Fibroblast of skin of left biceps (primary cell): ENCODE results near the gene RASSF8.

Experiments
- DNase-seq, 2 experiments: peaks; one replicate each; pipeline ENCODE4 v3.0.0-alpha.2; 2013; ENCODE audit warnings: low read depth in 2 of 2

The RASSF8 gene

DNA sequence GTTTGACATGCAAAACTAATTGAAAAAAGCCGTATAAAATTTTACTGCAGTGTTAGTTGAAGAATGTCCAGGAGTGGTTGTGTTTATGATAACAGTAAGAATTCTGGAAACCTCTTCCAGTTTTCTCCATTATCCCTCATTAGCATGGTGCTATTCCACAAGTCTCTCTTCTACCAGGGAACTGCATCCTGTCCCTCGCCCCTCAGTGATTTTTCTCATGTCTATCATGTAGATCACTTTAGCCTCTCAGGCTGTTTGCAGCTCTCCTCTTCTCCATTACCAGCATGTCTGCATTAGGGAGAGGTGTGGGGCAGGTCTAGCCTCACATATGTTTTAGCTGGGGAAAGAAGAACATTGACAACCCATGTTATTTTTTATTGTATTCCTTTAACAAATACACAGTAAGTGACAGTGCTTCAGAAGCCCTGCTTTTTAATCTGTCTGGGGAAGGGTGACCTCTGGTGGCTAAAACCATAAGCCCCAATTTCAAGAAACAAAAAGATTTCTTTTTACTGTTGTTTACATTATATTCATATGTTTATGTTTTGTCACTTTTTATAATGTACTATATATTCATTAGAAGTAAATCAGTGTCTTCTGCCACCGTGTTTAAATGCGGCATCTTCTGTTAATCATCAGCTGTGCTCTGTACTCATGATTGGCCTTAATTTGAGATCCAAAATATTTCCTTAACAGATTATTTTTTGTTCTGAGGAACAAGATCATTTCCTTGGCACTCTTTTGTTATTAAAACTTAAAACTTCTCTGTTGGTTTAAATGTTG, 70.7 kb downstream of the RASSF8 start:
- DNase-seq: peak in 1 of 2 experiments; percentile 24

DNA sequence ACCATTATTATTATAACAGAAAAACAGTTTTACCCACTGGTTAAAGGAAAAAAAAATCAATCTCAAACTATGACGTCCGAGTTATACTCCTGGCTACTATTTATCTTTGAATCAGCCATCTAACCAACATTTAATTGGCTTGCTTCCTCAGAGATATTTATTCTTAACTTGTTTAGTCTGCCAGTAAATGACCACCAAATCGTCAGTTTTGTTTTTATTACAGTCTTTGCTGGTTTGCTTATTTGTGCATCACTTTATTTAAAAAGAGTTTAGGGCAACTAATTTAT, 71.2 kb downstream of the RASSF8 start:
- DNase-seq: no peak

DNA sequence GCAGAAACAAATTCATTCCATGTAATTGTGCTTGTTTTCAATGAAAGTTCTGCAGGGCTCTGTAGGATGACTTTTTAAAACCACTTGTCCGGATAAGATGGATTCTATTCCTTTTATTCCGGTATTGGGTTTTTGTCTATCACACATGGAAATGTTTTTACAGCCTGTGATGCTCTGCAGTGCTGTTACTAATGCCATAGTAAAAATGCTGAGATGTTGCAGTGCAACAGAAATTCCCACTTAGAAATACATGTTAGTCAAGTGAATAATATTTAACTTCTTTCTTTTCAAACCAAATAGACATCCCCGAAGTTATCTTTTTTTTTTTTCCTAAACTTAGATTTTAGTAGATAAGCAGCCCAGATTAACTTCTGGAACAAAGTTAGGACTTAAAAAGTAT, 71.9 kb downstream of the RASSF8 start:
- DNase-seq: no peak

DNA sequence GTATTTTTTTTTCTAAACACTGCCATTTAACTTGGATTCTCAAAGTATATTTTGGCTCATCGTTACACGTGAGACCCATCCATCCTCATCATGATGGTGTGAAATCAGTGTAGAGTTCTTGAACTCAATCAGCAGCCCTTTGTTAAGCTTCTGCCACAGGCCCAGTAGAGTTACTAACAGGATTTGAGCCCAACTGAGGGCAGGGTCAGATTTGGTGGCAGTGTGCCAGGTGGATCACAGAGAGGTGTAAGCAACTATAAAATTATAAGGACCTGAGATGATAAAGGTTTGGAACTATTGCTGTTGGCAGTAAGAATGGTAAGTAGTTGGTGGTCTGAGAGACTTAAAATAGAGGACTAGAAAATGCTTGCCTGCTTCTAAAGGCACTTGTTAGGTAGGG, 72.8 kb downstream of the RASSF8 start:
- no peak for DNase-seq

DNA sequence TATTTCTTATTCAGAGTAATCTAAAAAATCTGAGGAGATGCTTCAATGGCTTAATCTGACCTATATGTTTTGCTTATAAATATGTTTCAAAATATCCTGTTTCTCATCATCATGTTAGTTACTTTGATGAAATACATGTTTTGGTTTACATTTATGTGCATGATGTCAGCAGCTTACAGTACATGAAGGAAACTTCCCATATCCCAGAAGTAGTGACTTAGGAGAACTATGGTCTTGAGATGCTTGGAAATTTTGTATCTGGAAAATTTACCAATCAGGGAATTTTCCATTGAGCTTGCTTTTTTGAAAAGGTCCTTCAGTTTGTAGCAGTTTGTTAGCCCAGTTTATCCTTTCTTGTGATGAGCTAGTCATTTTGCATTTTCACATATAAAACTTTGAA, 73.3 kb downstream of the RASSF8 start:
- no peak for DNase-seq

DNA sequence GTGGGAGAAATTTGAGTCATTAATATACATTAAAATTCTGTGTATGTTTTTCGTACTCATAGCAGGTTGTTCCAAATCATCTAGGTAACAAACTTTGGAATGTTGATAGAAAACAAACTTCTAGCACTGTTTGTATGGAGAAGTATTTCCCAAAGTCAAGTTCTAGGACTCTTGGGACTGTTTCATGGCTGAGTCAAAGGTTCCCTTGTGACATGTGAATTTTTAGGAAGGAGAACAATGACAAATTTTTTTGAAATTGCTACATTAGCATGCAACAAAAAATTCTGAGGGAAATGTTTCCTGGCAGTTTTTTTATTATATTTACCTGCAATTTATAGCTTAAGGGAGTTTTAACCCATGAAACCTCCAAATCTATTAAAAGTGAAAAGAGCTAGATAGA, 73.8 kb downstream of the RASSF8 start:
- no peak for DNase-seq

DNA sequence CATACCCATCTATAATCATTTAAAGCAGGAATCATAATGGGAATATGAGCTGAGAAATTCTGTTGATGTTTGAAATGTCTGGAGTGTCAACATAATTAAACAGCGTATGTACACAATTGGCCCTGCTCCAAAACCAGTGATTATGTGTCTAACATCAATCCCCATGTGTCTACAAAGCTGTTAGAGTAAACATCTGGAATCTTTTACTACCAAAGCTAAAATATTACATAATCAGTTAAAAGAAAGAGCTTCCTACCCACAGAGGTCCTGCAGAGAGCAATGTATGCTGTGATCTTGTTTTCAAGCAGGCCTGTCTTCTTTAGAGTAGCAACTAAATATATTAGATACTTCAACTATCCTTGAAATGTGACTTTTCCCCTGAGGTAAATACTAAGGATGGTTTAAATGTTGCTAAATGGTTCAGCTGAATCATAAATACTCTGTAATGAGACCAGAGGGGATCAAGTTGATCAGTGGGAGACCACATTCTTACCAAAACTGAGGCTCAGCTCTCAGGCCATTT, 74.3 kb downstream of the RASSF8 start:
- peak; percentile 87 to 90 for DNase-seq

DNA sequence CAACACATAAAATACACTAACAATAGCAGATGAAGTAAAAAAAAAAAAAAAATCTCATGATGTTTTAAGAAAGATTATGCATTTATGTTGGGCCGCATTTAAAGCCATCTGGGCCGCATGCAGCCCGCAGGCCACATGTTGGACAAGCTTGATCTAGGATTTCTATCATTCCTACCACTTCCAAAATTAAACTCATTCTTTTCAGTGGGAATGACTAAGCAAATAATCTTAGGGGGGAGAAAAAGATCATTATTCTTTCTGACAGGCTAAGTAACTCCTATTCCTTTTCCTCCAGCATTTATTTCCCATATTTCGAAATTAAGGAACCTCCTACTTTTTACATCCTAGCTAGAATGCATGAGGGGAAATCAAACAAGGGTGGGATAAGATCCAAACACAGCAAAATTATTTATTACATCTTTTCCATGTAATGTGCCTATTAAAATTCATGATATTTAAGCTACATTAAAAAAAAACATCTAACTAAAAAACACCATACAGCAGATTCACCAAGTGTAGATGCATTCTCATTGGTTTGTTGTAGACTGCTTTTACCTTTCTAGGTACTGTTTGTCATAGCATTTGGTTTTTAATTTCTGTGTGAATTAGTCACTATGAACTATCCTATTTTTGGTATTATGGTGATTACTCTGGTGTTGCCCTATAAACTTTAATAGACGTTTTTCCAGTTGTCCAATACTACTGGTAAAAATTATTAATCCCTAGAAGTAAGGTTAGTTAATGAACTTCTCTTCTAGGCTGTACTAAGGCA, 76.1 kb downstream of the RASSF8 start:
- peak; percentile 77 to 81 for DNase-seq

DNA sequence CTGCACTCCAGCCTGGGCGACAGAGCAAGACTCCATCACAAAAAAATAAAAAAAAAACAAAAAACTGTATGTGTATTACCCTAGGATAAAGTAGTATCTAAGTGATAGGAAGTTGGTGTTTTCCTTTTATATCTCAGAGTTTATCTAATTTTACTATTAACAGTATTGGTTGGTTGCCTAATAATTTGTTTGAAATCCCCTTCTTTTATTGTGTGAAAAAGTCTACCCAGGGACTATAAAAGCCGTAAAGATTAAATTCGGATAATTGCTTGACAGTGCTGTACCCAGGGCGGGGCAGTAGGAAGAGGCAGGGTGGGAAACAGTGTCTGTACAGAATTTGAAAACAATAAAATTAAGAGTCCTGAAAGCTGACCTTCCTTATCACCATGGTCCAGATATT, 78.4 kb downstream of the RASSF8 start:
- no peak for DNase-seq

DNA sequence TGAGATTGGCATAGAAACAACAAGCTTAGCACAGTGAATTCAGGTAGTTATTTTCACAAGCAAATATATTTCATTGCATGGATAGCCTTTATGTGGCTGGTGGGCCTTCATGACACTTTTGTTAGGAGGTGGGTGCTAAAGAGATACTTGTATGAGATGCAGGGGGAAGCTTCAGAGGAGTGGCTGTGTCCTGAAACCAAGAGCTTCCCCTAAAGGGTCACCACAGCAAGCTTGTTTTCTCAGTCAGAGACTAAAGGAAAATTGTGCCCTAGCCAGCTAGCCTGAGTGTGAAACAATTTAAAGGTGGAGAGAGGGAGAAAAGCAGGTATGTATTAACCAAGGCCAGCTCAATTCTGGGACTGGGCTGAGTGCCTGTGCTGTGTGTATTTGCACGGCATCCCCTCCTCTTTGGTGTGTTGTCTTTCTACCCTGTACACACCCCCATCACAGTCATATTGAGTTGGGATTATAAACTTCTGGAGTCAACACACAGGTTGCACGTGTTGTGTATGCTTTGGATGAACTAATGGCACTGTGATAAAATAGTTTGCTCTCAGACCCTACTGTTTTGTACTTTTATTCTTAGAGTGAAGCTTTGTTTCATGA, 79.2 kb downstream of the RASSF8 start:
- DNase-seq: no peak

DNA sequence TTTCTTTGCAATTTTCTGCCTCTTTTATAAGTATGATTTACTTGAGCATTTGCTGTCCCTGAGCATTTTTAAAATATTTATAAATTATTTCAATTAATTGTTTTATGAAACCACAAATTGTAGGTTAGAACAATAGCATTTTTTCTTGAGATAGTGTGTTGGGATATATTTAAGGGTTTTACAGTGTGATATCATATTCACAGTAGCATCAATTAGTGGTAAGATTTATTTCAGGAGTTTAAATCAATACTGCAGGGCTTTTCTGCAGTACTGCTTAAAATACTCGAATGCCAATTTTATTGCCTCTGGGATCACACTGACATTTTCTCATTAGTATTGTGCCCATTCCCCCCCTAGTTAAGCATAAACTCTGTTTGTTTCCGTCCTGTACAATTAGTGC, 84.2 kb downstream of the RASSF8 start:
- DNase-seq: no peak

DNA sequence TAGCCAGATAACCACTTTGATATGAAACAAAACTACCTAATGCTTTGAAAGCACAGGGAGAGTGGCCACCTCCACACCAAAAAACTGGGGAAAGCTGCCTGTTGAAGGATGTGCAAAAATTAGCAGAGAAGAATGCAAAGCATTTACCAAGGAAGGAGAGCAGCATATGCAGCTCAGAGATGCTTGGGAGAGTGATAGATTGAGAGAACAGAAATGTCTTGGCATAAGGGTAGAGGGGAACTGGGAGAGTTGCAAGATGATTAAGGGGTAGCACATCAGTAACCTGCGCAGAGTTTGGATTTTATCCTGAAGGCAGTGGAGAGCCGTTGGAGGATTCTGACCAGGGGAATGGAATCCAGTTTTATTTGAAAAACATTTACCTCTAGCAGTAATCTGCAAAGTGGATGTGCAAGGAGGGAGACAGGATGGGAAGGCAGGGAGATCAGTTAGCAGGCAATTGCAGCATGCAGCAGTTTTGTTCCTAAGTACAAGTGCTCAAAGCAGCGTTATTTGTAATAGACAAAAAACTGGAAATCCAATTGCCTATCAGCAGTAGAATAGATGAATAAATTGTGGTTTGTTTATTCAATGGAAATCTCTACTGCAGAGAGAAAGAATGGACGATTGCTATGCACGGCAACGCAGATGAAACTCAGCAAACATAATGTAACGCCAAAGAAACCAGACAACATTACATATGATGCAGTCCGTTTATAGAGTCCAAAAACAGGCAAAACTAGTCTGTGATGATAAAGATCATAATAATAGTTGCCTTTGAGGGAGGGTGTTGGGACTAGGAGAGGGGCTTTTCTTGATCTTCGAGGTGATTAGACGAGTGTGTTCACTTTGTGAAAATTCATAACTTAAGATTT, 84.9 kb downstream of the RASSF8 start:
- no peak for DNase-seq

DNA sequence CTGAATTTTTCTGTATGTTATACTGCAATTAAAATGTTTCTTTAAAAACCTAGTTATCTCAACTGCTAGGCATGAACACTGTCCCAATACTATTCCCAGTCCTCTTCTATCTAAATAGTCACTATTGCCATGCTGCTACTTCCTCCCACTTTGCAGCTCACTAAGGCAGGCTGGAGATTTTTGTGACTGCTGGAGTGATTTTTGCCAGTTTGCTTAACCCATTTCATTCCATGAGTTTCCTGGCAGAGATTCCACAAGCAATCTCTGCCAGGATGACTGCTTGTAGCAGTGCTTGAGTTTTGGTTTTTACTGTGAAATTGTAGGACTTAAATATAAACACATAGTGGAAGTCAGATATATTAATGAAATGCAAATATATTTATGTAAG, 85.5 kb downstream of the RASSF8 start:
- no peak for DNase-seq

DNA sequence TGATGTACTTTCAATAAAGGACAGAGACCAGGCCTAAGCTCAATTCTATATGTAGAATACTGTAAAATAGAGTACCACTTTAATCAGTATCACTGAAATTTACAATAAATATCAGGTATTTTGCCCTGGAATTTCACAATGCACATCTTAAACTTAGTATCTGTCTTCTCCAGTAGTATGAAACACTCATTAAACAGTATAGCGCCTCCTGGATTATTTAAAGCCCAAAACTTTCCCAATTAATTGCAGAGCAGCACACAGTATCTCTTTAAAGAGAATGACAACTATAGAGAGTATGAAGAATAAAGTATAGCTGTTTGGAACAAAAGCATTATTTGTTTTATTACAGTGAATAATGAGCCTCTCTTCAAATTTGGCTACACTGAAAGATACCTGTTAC, 86.1 kb downstream of the RASSF8 start:
- no peak for DNase-seq

DNA sequence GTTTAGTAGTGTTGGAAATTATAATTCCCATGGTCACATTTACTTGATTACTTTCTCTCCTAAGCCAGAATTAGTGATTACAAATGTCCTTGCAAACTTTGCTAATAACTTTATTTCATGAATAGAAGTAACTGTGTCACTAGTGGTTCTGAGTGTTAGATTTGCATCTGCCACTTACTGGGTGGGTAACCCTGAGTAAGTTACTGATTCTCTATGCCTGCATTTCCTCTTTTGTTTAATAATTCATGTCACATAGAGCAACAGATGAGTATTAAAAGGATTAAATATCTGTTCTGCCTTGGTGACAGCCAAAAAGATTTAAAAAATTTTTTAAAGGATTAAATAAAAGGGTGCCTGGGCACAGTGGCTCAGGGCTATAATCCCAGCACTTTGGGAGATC, 87.7 kb downstream of the RASSF8 start:
- no peak for DNase-seq

DNA sequence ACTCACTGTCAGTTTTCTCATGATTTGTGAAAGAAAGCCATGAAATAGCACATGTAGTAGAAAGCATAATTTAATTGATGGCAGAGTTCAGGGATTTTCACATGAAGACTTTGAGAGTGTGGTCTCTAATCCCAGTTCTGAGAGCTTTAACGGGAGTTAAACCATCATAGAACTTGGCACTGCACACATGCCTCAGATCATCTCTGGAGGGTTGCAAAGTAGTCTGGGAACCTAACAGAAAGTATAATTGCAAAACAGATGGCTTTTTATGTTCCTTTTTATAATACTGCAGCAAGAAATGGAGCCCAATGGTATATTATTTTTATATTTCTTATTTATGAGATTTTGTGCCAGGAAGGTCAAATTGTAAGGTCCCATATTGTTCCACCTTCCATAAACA, 88.4 kb downstream of the RASSF8 start:
- DNase-seq: no peak

DNA sequence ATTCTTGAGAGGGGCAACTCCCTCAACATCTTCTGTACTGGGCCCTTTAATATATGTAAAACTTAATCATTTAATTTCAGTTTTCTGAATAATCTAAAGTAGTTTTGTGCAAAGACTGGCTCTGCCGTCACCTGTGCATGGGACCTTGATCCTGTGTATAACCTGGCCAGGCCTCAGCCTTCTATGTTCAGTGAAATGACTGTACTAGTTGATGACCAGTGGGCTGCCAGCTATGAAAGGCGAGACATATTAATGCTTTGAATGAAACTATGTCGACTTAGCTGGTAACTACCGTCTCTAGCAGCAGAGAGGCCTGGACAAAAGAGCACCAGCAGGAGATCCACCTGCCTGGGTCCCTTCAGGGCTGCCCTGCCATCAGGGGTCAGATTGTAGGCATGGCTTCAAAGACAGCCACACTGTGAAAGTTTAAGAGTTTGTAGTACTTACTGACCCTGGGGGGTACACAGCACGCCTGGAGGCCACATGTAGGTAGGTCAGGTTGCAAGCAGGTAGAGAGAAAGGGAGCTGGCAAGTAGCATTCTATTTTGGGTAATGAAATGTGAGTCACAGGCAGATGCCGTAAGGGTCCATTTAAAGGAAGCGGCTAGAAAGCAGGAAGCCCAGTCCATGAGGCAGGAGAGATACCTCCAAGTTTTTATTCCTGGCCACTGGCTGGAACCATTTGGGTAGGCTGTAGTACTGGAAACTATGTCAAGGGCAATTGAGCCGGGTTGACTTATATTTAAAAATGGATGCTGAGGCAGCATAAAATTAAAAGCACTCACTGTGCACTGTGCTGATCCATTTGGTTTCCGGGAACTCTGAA, 89.1 kb downstream of the RASSF8 start:
- no peak for DNase-seq

DNA sequence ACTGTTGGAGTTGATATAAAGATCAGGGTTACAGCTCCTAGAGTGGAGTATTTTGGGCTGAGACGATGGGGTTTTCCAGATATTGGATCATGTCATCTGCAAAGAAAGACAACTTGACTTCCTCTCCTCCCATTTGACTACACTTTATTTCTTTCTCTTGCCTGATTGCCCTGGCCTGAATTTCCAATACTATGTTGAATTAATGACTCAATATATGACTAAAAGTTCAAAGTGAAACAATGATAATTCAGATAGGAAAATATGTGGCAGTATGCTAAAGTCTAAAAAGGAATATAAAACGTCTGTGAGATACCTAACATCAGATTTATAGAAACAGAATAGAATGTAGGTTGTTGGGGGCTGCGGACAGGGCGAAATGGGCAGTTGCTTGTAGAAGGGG, 94.2 kb downstream of the RASSF8 start:
- no peak for DNase-seq

DNA sequence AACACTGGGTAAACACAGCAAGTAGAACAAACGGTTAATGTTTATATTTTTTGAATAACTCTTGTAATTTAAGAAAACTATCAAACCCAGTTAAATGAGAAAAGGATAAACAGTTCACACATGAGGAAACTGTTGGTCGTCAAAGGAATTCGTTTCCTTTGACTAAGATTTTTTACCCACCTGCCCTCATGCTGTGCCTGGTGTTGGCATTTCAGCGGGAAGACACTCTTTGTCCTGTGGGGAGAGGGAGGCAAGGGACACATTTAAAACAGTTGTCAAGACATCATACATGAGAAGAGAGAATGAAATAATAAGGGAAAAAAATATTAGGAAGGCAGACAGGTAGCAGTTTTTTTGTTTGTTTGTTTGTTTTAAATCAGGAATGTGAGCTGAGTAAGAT, 95.9 kb downstream of the RASSF8 start:
- no peak for DNase-seq

DNA sequence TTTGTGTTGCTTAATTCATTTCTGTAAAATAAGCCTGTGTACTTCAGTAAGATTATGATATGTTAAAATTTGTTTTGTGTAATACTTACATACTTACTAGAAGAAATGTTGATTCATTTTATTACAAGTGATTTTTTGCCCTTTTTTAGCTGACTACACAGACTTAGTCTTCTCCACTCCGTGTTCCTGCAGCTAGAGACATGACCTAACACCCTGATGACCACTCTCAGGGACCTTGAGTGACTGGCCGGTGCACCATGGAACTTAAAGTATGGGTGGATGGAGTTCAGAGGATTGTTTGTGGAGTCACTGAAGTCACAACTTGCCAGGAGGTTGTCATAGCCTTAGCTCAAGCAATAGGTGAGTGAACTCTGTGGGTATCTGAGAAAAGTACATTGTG, 96.6 kb downstream of the RASSF8 start:
- DNase-seq: no peak

DNA sequence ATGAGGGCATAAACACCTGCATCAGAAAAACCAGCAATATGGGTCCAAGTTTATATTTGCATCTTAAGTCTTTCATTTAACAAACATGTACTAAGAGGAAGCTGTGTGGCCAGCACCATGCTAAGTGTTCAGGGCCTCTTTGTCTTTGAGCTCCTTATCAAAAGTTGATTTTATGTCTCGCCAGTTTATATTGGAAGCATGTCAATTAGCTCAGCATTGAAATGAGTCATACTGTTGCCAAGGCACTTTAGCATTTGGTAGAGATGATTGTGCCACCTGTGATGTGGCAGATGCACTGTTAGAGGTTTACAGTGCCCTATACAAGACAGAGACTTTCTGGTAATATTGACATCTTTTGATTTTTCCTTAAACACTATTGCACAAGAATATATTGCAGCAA, 97.9 kb downstream of the RASSF8 start:
- no peak for DNase-seq
